Gastrocnemius medialis (tissue), 4 donors: ENCODE measurements around the gene HTR7. TPM values are rescaled to one million over a fixed set of nuclear protein-coding genes. Genes with fewer than 3 reads are reported as not detected.

Source experiments
- ATAC-seq, 2 donors: fragments of 150-250 bp; one replicate each; pipeline ENCODE4 v1.9.1; 2016
- DNase-seq, 2 donors: peaks; one replicate each; pipeline ENCODE4 v3.0.0-alpha.2; 2019
- H3K27ac ChIP-seq, 4 donors: fragments of 200-600 bp; sonication (generic); 1 replicate in 1 of 4; 2 replicates in 3 of 4; pipeline ENCODE4 v1.5.1; 2016 to 2018; ENCODE audit warnings: mild to moderate bottlenecking in 2 of 4, moderate library complexity in 1 of 4
- H3K27me3 ChIP-seq, 3 donors: fragments of 200-600 bp; sonication (generic) in 2 of 3; 1 replicate in 1 of 3; 2 replicates in 2 of 3; pipeline versions ENCODE4 v1.5.1 to v1.6.0; 2016 to 2019; ENCODE audit warnings: mild to moderate bottlenecking in 1 of 3, moderate library complexity in 1 of 3
- H3K36me3 ChIP-seq, 2 donors: fragments of 200-600 bp; sonication (generic) in 1 of 2; one replicate each; pipeline ENCODE4 v1.5.1; 2017 to 2018
- H3K4me1 ChIP-seq, 2 donors: fragments of 200-600 bp; sonication (generic) in 1 of 2; one replicate each; pipeline ENCODE4 v1.5.1; 2016 to 2017; ENCODE audit warnings: mild to moderate bottlenecking in 2 of 2
- H3K4me3 ChIP-seq, 4 donors: fragments of 200-600 bp; sonication (generic) in 3 of 4; 1 replicate in 1 of 4; 2 replicates in 3 of 4; pipeline ENCODE4 v1.5.1; 2016 to 2019; ENCODE audit warnings: mild to moderate bottlenecking in 2 of 4
- H3K9me3 ChIP-seq, 3 donors: fragments of 200-600 bp; sonication (generic) in 2 of 3; 1 replicate in 1 of 3; 2 replicates in 2 of 3; pipeline ENCODE4 v1.5.1; 2016 to 2019
- CTCF ChIP-seq, 5 experiments: fragments of 450-650 bp in 3 of 5; fragments of 200-600 bp in 2 of 5; sonication (generic) in 2 of 5; IDR thresholded peaks in 4 of 5; conservative IDR thresholded peaks in 1 of 5; 1 replicate in 4 of 5; 2 replicates in 1 of 5; pipeline ENCODE4 v1.5.1; 2016 to 2019; ENCODE audit warnings: antibody characterized with exemption in 5 of 5, mild to moderate bottlenecking in 3 of 5, moderate library complexity in 3 of 5
- POLR2A ChIP-seq, 2 donors: fragments of 450-650 bp; IDR thresholded peaks; one replicate each; pipeline ENCODE4 v1.6.1; 2017; ENCODE audit warnings: antibody characterized with exemption in 2 of 2, mild to moderate bottlenecking in 2 of 2, moderate library complexity in 2 of 2
- in situ Hi-C, 4 donors: fragments of 200-750 bp; cut with MboI; loops; one replicate each; pipeline versions ENCODE4 v1.15.0 to v1.8.0; 2017; ENCODE audit warnings: low sequenced_read_pairs in 4 of 4
- intact Hi-C: fragments of 100-400 bp; cut with DNase I; formaldehyde crosslinking; loops from one replicate; pipeline ENCODE4 v1.15.1; 2023; ENCODE audit warnings: low total_unique reads
- total RNA-seq, 4 donors: library from RNA; depleted of rRNA; stranded (reverse); fragments of >200 nt; gene quantifications; one replicate each; pipeline versions ENCODE4 v1.1.0 to v1.2.3, GENCODE V29; 2016

Gene HTR7
- total RNA-seq, 4 donors from 2014 or later = 0.61 to 1.2 (median 0.85) TPM; not detected in 1

- intact Hi-C loops = loop anchor here (2.0 to 5.0 kb wide), 2 partner anchors 121 to 1080 kb away; no protein-coding TSS in a partner anchor
- ATAC-seq (peak; percentile 96 to 97), DNase-seq (peak; percentile 68 to 81)
- Histone ChIP-seq H3K4me3 (peak within 1 kb of the TSS; percentile 67 to 99 (median 87)), H3K27me3 (peaks cover 0 to 5% (median 0%) of the 10 kb centered on the region in 3 donors), H3K36me3 (peaks cover 0 to 18% of the 10 kb centered on the region in 2 donors), H3K27ac (peak within 1 kb of the TSS; percentile 82 to 93 (median 85)), H3K9me3 (no peaks in the 10 kb centered on the region), H3K4me1 (peaks cover 16 to 21% of the 10 kb centered on the region in 2 donors)
- in situ Hi-C loops = loop anchor here in 1 of 4 donors (25.0 kb wide), 1 partner anchor 1085 kb away; no protein-coding TSS in a partner anchor
- TF ChIP-seq POLR2A (IDR thresholded peaks at IDR 0.05) (peak; percentile 31 to 41), CTCF (IDR thresholded peaks at IDR 0.05 in 4 of 5, conservative IDR thresholded peaks at IDR 0.05 in 1 of 5) (no peak)
Measured at GRCh38 chr10:90871766-90872647, 14.2 kb upstream of the HTR7 start, which contains the start of gene RPP30. Gene RPP30 (plus strand): TSS chr10:90871974. CDS start chr10:90871987, 13 bp downstream.

GRCh38 chr10:90871279-90871765 lies 13.5 kb upstream of the HTR7 start:
- H3K27me3 ChIP-seq = peaks cover 0 to 5% (median 0%) of the 10 kb centered on the region in 3 donors
- intact Hi-C loops (loop anchor here (2.0 to 5.0 kb wide), 2 partner anchors 121 to 1079 kb away; no protein-coding TSS in a partner anchor), in situ Hi-C loops (loop anchor here in 1 of 4 donors (25.0 kb wide), 1 partner anchor 1084 kb away; no protein-coding TSS in a partner anchor)
- TF ChIP-seq POLR2A (IDR thresholded peaks at IDR 0.05) (no peak), CTCF (IDR thresholded peaks at IDR 0.05 in 4 of 5, conservative IDR thresholded peaks at IDR 0.05 in 1 of 5) (peak; percentile 14 to 53 (median 32))
- peaks cover 16 to 21% of the 10 kb centered on the region in 2 donors for H3K4me1 ChIP-seq
- H3K36me3 ChIP-seq = peaks cover 0 to 11% of the 10 kb centered on the region in 2 donors
- no peaks in the 10 kb centered on the region for H3K9me3 ChIP-seq
- DNase-seq = peak in 1 of 2 donors; percentile 31
- H3K4me3 ChIP-seq = peak overlapping the region; percentile 67 to 99 (median 87)
- H3K27ac ChIP-seq = peak overlapping the region; percentile 82 to 93 (median 85)
- ATAC-seq = peak; percentile 67 to 85

- Histone ChIP-seq H3K9me3 (no peaks in the 10 kb centered on the region), H3K4me3 (no peak overlapping the region), H3K36me3 (no peaks in the 10 kb centered on the region), H3K27ac (no peak overlapping the region), H3K27me3 (peaks cover 0 to 5% (median 0%) of the 10 kb centered on the region in 3 donors), H3K4me1 (no peaks in the 10 kb centered on the region)
- ATAC-seq (no peak), DNase-seq (no peak)
- in situ Hi-C loops (loop anchor here in 1 of 4 donors (10.0 to 25.0 kb wide), 2 partner anchors 121 to 1079 kb away; no protein-coding TSS in a partner anchor), intact Hi-C loops (no loop called here)
- no peak for TF ChIP-seq CTCF (IDR thresholded peaks at IDR 0.05 in 4 of 5, conservative IDR thresholded peaks at IDR 0.05 in 1 of 5)
- TF ChIP-seq POLR2A (IDR thresholded peaks at IDR 0.05) = no peak
Measured at GRCh38 chr10:90866050-90866598, 8.3 kb upstream of the HTR7 start.

GRCh38 chr10:90865401-90865800 lies 7.6 kb upstream of the HTR7 start:
- H3K27me3 ChIP-seq = peaks cover 0 to 5% (median 0%) of the 10 kb centered on the region in 3 donors
- no peaks in the 10 kb centered on the region for H3K36me3 ChIP-seq
- H3K4me1 ChIP-seq = no peaks in the 10 kb centered on the region
- no peak overlapping the region for H3K4me3 ChIP-seq
- in situ Hi-C loops (loop anchor here in 1 of 4 donors (10.0 to 25.0 kb wide), 2 partner anchors 121 to 1078 kb away; no protein-coding TSS in a partner anchor), intact Hi-C loops (no loop called here)
- DNase-seq (no peak), ATAC-seq (no peak)
- TF ChIP-seq POLR2A (IDR thresholded peaks at IDR 0.05) (no peak), CTCF (IDR thresholded peaks at IDR 0.05 in 4 of 5, conservative IDR thresholded peaks at IDR 0.05 in 1 of 5) (no peak)
- no peaks in the 10 kb centered on the region for H3K9me3 ChIP-seq
- H3K27ac ChIP-seq = no peak overlapping the region
